GM21515 (cell line): ENCODE measurements around the gene SYT4.

Experiments
- ATAC-seq: cut with Tn5 transposase; IDR thresholded peaks from one replicate; pipeline ENCODE4 v1.9.1; 2021; ENCODE audit not compliant: unreplicated experiment

Gene SYT4

GRCh38 chr18:43220691-43221090, 56.6 kb downstream of the SYT4 start:
- ATAC-seq, result no peak
